GM19452 (cell line): Measurements from ENCODE around the gene OGA.
"Not testable (repeated sequence)": the region's sequence is repeated elsewhere in the genome, so short reads cannot be mapped to it uniquely, and the experiment has no call there.

ENCODE experiments used
- ATAC-seq: cut with Tn5 transposase; IDR thresholded peaks from one replicate; pipeline ENCODE4 v1.9.1; 2021; ENCODE audit not compliant: unreplicated experiment

The OGA gene

GRCh38 chr10:101807158-101807557 is 11.1 kb downstream of the OGA start:
- no peak for ATAC-seq

- ATAC-seq = no peak
Measured at GRCh38 chr10:101803511-101803910, 14.7 kb downstream of the OGA start.

- ATAC-seq = no peak
Measured at GRCh38 chr10:101797403-101798059, 20.7 kb downstream of the OGA start.

GRCh38 chr10:101793526-101793925 is 24.7 kb downstream of the OGA start:
- ATAC-seq = no peak

- ATAC-seq = no peak
Measured at GRCh38 chr10:101789686-101790085, 28.6 kb downstream of the OGA start.

GRCh38 chr10:101789231-101789630 is 29.0 kb downstream of the OGA start:
- not testable (repeated sequence) for ATAC-seq

- no peak for ATAC-seq
Measured at GRCh38 chr10:101785801-101786200, 32.4 kb downstream of the OGA start.

GRCh38 chr10:101784558-101784957 is 33.7 kb downstream of the OGA start:
- ATAC-seq = no peak

- no peak for ATAC-seq
Measured at GRCh38 chr10:101783736-101784118, 34.5 kb downstream of the OGA start.

- peak; percentile 60 for ATAC-seq
Measured at GRCh38 chr10:101782811-101783735, 35.2 kb downstream of the OGA start, which contains the start of gene NPM3. Gene NPM3, minus strand, starts transcription at chr10:101783446. Its CDS starts 56 bp downstream, at chr10:101783390.

GRCh38 chr10:101781984-101782810 is 36.0 kb downstream of the OGA start:
- ATAC-seq = no peak

GRCh38 chr10:101781655-101781983 is 36.6 kb downstream of the OGA start:
- ATAC-seq = no peak

GRCh38 chr10:101780818-101781654 is 37.2 kb downstream of the OGA start:
- peak; percentile 48 for ATAC-seq

- no peak for ATAC-seq
Measured at GRCh38 chr10:101780187-101780817, 37.9 kb downstream of the OGA start.

- ATAC-seq = no peak
Measured at GRCh38 chr10:101779544-101780186, 38.6 kb downstream of the OGA start.

GRCh38 chr10:101778781-101779543 is 39.3 kb downstream of the OGA start:
- no peak for ATAC-seq

- no peak for ATAC-seq
Measured at GRCh38 chr10:101778151-101778780, 40.0 kb downstream of the OGA start.

- no peak for ATAC-seq
Measured at GRCh38 chr10:101777619-101778145, 40.6 kb downstream of the OGA start.
